Measurements from ENCODE around the gene ZNF446.

DNA sequence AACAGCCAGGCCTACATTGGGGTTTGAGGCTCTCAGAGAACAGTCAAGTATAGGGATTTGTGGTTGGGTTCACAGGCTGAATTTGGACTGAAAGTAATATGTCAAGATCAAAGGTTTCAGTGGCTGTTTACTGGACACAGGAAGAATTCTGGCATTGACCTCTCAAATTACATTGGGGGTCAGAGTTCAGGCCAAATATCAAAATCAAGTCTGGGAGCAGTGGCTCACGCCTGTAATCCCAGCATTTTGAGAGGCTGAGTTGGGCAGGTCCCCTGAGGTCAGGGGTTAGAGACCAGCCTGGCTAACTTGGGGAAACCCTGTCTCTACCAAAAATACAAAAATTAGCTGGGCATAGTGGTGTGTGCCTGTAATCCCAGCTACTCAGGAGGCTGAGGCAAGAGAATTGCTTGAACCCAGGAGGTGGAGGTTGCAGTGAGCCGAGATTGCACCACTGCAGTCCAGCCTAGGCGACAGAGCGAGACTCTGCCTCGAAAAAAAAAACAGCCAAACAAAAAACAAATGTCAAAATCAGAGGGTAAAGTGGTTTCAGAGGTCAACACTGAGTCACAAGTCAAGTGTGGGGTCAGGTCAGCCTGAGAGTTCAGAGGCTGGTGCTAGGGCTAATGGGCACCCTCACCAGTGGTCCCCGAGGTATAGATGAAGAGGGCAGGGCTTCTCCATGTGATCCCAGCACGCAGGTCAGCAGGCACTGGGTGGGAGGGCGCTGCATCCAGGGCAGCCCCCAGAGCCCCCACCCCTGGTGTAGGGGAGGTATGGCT is 34.1 kb downstream of the ZNF446 start:
- TF ChIP-seq, protein P1, sequence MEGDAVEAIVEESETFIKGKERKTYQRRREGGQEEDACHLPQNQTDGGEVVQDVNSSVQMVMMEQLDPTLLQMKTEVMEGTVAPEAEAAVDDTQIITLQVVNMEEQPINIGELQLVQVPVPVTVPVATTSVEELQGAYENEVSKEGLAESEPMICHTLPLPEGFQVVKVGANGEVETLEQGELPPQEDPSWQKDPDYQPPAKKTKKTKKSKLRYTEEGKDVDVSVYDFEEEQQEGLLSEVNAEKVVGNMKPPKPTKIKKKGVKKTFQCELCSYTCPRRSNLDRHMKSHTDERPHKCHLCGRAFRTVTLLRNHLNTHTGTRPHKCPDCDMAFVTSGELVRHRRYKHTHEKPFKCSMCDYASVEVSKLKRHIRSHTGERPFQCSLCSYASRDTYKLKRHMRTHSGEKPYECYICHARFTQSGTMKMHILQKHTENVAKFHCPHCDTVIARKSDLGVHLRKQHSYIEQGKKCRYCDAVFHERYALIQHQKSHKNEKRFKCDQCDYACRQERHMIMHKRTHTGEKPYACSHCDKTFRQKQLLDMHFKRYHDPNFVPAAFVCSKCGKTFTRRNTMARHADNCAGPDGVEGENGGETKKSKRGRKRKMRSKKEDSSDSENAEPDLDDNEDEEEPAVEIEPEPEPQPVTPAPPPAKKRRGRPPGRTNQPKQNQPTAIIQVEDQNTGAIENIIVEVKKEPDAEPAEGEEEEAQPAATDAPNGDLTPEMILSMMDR (IDR thresholded peaks at IDR 0.05; ENCODE audit: insufficient read depth, low read depth, low read length), result no peak
- no peak for TF ChIP-seq EZH2 (IDR thresholded peaks at IDR 0.05; ENCODE audit: insufficient read depth, low read length)

Measured in astrocyte (in vitro differentiated cells and primary cell).